NCI-H1092 (cell line): ENCODE data around the gene CNTNAP4.

ENCODE experiments used
- DNase-seq: peaks from one replicate; lab custom pipeline; 2025; lab: John Stamatoyannopoulos, UW

The CNTNAP4 gene

GRCh38 chr16:76396977-76397376, 119.8 kb downstream of the CNTNAP4 start:
- DNase-seq: no peak

- no peak for DNase-seq
These were observed 132.5 kb downstream of the CNTNAP4 start for GRCh38 chr16:76409706-76410105.

GRCh38 chr16:76421571-76421970, 144.4 kb downstream of the CNTNAP4 start:
- no peak for DNase-seq

GRCh38 chr16:76428858-76429257, 151.7 kb downstream of the CNTNAP4 start:
- no peak for DNase-seq

GRCh38 chr16:76441391-76441790, 164.2 kb downstream of the CNTNAP4 start:
- DNase-seq: no peak

GRCh38 chr16:76441876-76442275, 164.7 kb downstream of the CNTNAP4 start:
- DNase-seq: no peak

GRCh38 chr16:76443973-76444372, 166.8 kb downstream of the CNTNAP4 start:
- DNase-seq: no peak

- no peak for DNase-seq
These were observed 167.6 kb downstream of the CNTNAP4 start for GRCh38 chr16:76444832-76445231.

- no peak for DNase-seq
These were observed 168.6 kb downstream of the CNTNAP4 start for GRCh38 chr16:76445815-76446214.

- DNase-seq: no peak
These were observed 169.1 kb downstream of the CNTNAP4 start for GRCh38 chr16:76446251-76446650.

GRCh38 chr16:76450890-76451289, 173.7 kb downstream of the CNTNAP4 start:
- DNase-seq: no peak

GRCh38 chr16:76455257-76455656, 178.1 kb downstream of the CNTNAP4 start:
- no peak for DNase-seq

- DNase-seq: no peak
These were observed 178.8 kb downstream of the CNTNAP4 start for GRCh38 chr16:76456016-76456415.

GRCh38 chr16:76459111-76459510, 181.9 kb downstream of the CNTNAP4 start:
- no peak for DNase-seq

GRCh38 chr16:76461836-76462235, 184.6 kb downstream of the CNTNAP4 start:
- DNase-seq: no peak

GRCh38 chr16:76464955-76465620, 187.9 kb downstream of the CNTNAP4 start:
- no peak for DNase-seq

GRCh38 chr16:76466871-76467270, 189.7 kb downstream of the CNTNAP4 start:
- DNase-seq: no peak

GRCh38 chr16:76474048-76474447, 196.8 kb downstream of the CNTNAP4 start:
- DNase-seq: no peak

GRCh38 chr16:76478105-76478504, 200.9 kb downstream of the CNTNAP4 start:
- DNase-seq: no peak

GRCh38 chr16:76483307-76483909, 206.2 kb downstream of the CNTNAP4 start:
- no peak for DNase-seq

GRCh38 chr16:76484020-76484419, 206.8 kb downstream of the CNTNAP4 start:
- no peak for DNase-seq

- DNase-seq: no peak
These were observed 209.5 kb downstream of the CNTNAP4 start for GRCh38 chr16:76486740-76487139.

GRCh38 chr16:76487411-76488064, 210.3 kb downstream of the CNTNAP4 start:
- no peak for DNase-seq

GRCh38 chr16:76488065-76488417, 210.8 kb downstream of the CNTNAP4 start:
- DNase-seq: no peak
